ENCODE measurements around the gene NCAPG2. TPM values are rescaled to one million over a fixed set of nuclear protein-coding genes. Genes with fewer than 3 reads are reported as not detected.

Gene NCAPG2
- total and polyA plus RNA-seq, 5 donors = 2.3 to 8.5 (median 5.8) TPM

DNA sequence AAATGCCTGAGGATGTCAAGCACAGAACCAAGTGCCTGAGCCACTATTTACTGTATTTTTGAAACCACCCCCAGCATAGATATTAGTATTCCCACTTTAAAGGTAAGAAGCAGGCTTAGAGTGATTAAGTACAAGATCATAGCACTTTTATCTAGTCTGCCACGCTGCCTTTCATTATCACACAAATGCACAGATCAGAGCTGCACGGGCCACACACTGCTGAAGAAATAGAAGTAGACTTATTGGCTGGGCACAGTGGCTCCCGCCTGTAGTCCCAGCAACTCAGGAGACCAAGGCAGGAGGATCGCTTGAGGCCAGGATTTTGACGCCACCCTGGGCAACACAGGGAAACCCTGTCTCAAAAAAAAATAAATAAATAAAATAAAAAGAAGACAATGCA lies 38.2 kb downstream of the NCAPG2 start:
- H3K27me3 ChIP-seq (ENCODE audit: control insufficient read depth, insufficient read depth) = no peaks in the 10 kb centered on the region
- DNase-seq (no peak), ATAC-seq (no peak)
- no peak overlapping the region for H3K4me3 ChIP-seq (ENCODE audit: low read length)
- H3K9me3 ChIP-seq (ENCODE audit: control insufficient read depth, low read length) = no peaks in the 10 kb centered on the region
- no peak overlapping the region for H3K27ac ChIP-seq (ENCODE audit: low read length)
- intact Hi-C loops (cut with DNase I) = no loop called here
- no peaks in the 10 kb centered on the region for H3K4me1 ChIP-seq (ENCODE audit: control insufficient read depth, insufficient read depth, low read length)
- WGBS = 94% methylated on average over 5 of the region's 5 CpGs

DNA sequence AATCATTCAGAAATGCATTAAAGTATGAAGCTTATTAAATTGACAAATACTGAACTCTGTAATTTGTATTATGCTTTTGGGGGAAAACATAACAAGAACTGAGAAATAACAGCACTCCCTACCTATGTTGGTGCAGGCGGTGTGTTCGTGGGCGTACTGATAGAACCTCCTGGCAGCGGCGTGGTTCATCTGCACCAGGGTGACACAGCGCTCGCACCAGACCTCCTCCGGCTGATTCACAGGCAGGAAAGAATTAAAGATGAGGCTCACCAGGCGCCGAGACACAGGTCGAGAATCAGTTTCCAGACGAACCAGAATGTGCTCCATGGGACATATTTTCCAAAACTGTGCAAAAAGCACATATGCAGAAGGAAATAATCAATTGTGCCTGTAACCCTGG lies 40.2 kb downstream of the NCAPG2 start:
- Histone ChIP-seq H3K4me3 (ENCODE audit: low read length) (no peak overlapping the region), H3K9me3 (ENCODE audit: control insufficient read depth, low read length) (no peaks in the 10 kb centered on the region), H3K27ac (ENCODE audit: low read length) (no peak overlapping the region), H3K27me3 (ENCODE audit: control insufficient read depth, insufficient read depth) (no peaks in the 10 kb centered on the region), H3K4me1 (ENCODE audit: control insufficient read depth, insufficient read depth, low read length) (no peaks in the 10 kb centered on the region)
- intact Hi-C loops (cut with DNase I) = no loop called here
- ATAC-seq = no peak
- no peak for DNase-seq
- 96% methylated on average over 12 of the region's 12 CpGs for WGBS

DNA sequence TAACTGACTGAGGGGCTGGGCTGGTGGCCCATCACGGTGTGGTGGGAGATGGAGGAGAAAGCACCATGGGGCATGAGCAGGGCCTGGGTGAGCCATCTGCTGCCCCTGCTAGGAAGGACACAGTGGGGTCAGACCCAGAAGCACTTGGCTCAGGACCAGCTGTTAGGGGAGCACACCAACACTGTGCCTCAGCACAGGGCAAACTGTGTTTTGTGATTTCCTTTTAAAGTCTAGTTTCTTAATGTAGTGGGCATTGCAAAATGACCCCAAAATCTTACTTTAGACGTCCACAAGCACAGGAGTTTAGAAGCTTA lies 41.2 kb downstream of the NCAPG2 start:
- H3K4me1 ChIP-seq (ENCODE audit: control insufficient read depth, insufficient read depth, low read length) = no peaks in the 10 kb centered on the region
- H3K27me3 ChIP-seq (ENCODE audit: control insufficient read depth, insufficient read depth) = no peaks in the 10 kb centered on the region
- ATAC-seq = no peak
- DNase-seq = no peak
- no peak overlapping the region for H3K27ac ChIP-seq (ENCODE audit: low read length)
- WGBS = 81% methylated on average over 2 of the region's 2 CpGs
- H3K4me3 ChIP-seq (ENCODE audit: low read length) = no peak overlapping the region
- intact Hi-C loops (cut with DNase I) = no loop called here
- H3K9me3 ChIP-seq (ENCODE audit: control insufficient read depth, low read length) = no peaks in the 10 kb centered on the region

DNA sequence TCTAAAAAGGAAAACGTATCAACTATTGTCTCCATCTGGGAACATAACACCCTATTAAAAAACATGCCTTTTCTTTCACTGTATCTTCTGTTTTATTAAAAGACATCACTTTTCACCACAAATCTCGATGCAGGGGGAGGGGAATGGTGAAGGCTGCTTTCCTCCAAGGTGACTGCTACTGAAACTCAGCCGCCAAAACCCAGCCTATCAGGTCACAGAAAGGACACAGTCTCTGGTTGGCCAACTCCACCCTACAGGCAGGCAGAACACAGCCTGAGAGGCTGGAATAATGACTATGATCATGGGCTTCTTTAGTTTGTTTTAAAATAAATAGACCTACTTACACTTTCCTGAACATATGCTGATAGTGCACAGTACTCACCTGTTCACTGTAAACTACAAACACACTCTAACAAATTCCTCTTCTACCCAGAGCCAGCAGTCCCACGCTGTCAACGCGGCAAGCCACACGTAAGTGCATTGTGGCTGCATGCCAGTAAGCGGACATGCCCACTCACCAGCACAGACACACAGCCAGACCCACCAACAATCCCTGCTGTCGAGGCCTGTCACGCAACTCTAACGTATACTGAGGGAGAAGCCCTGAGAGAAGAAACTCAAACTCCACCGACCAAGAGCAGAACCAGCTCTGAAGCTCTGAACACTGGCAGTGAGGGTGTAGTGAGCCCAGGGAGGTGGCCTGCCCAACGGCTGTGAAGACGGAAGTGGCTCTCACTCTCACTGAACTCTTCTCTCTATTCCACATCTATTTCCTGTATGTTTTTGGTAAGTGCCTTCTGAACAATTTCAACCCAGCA lies 41.8 kb downstream of the NCAPG2 start:
- Histone ChIP-seq H3K27me3 (ENCODE audit: control insufficient read depth, insufficient read depth) (no peaks in the 10 kb centered on the region), H3K27ac (ENCODE audit: low read length) (no peak overlapping the region), H3K4me3 (ENCODE audit: low read length) (no peak overlapping the region), H3K4me1 (ENCODE audit: control insufficient read depth, insufficient read depth, low read length) (no peaks in the 10 kb centered on the region), H3K9me3 (ENCODE audit: control insufficient read depth, low read length) (no peaks in the 10 kb centered on the region)
- 65% methylated on average over 14 of the region's 14 CpGs for WGBS
- DNase-seq (no peak), ATAC-seq (peak; percentile 47 to 54)
- intact Hi-C loops (cut with DNase I) = no loop called here

DNA sequence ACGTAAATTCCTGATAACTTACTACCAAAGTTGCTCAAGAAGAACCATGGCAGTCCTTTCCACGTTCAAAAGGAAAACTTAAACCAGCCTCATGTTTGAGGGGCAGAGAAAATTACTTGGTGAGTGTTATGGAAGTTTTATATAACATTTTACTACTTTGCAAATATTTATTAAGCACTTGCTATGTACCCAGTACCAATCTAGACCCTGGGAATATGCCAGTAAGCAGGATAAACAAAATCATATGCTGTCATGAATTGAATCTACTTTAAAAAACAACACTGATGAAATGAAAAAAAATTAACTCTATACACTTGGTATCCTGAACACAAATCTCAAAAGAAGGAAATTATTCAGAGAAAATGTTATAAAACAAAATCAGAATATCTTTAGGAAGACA lies 46.1 kb downstream of the NCAPG2 start:
- ATAC-seq (no peak), DNase-seq (no peak)
- Histone ChIP-seq H3K27ac (ENCODE audit: low read length) (no peak overlapping the region), H3K9me3 (ENCODE audit: control insufficient read depth, low read length) (no peaks in the 10 kb centered on the region), H3K27me3 (ENCODE audit: control insufficient read depth, insufficient read depth) (no peaks in the 10 kb centered on the region), H3K4me3 (ENCODE audit: low read length) (no peak overlapping the region), H3K4me1 (ENCODE audit: control insufficient read depth, insufficient read depth, low read length) (no peaks in the 10 kb centered on the region)
- intact Hi-C loops (cut with DNase I) = no loop called here
- WGBS = 91% methylated on average over 2 of the region's 2 CpGs

DNA sequence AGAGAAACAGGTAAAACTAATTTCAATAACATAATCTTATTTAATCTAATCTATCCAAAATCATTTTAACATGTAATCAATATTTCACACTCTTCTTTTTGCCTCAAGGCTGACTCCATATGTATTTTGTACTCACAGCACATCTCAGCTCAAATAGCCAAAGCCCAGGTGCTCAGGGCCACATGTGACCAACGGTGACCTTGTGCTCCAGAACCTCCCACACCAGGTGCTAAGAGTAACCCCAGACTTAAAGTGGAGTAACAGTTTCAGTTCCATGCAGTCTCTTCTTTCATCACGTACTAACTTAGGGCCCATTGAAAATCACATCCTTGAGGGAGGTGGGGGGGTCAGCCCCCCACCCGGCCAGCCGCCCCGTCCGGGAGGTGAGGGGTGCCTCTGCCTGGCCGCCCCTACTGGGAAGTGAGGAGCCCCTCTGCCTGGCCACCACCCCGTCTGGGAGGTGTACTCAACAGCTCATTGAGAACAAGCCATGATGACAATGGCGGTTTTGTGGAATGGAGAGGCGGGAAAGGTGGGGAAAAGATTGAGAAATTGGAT lies 47.3 kb downstream of the NCAPG2 start:
- no peak for ATAC-seq
- DNase-seq = no peak
- H3K4me3 ChIP-seq (ENCODE audit: low read length) = no peak overlapping the region
- H3K4me1 ChIP-seq (ENCODE audit: control insufficient read depth, insufficient read depth, low read length) = no peaks in the 10 kb centered on the region
- intact Hi-C loops (cut with DNase I) = no loop called here
- H3K9me3 ChIP-seq (ENCODE audit: control insufficient read depth, low read length) = no peaks in the 10 kb centered on the region
- no peak overlapping the region for H3K27ac ChIP-seq (ENCODE audit: low read length)
- no peaks in the 10 kb centered on the region for H3K27me3 ChIP-seq (ENCODE audit: control insufficient read depth, insufficient read depth)
- WGBS = 91% methylated on average over 10 of the region's 10 CpGs

DNA sequence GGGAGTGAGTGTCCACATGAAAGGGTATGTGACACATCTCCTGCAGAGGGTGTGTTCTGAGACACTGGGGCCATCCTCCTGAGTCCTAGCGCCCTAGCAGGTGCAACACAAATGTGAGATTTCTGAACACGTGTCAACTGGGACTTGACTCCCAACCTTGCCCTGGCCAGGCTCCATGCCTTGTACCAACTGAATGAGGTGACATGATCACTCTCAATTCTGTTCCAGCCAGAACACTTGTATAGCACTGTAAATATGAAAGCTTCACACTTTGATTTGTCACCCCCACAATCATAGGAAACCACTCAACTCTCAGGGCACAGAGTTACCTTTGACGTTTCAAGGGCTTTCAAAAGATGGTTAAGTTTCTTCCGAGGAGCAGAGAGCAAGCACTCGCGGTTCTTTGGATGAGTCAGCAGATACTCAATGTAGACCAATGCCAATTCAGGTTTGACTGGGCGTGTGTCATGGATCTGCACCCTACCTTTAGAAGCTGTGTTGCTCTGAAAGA lies 48.6 kb downstream of the NCAPG2 start:
- DNase-seq (no peak), ATAC-seq (no peak)
- Histone ChIP-seq H3K27me3 (ENCODE audit: control insufficient read depth, insufficient read depth) (no peaks in the 10 kb centered on the region), H3K4me1 (ENCODE audit: control insufficient read depth, insufficient read depth, low read length) (no peaks in the 10 kb centered on the region), H3K9me3 (ENCODE audit: control insufficient read depth, low read length) (no peaks in the 10 kb centered on the region), H3K27ac (ENCODE audit: low read length) (no peak overlapping the region), H3K4me3 (ENCODE audit: low read length) (no peak overlapping the region)
- 92% methylated on average over 7 of the region's 7 CpGs for WGBS
- intact Hi-C loops (cut with DNase I) = no loop called here

DNA sequence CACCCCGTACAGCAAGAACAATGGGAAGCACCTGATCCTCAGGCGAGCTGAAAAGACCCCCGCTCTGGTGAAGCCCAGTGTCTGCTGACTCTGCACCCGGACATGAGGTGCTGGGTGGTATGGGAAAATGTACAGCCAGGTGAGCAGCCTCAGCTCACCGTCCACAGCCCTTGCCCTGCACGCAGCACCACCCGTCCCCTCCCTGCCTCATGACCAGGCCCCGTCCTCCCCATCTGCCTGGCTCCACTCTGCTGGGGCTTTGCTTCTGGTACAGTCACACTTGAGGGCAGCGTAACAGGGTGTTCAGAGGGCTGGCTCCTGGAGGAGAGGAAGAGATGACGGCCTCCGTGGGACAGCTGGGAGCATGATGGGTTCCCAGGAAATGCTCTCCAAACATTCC lies 49.1 kb downstream of the NCAPG2 start:
- H3K9me3 ChIP-seq (ENCODE audit: control insufficient read depth, low read length) = no peaks in the 10 kb centered on the region
- no peak for DNase-seq

DNA sequence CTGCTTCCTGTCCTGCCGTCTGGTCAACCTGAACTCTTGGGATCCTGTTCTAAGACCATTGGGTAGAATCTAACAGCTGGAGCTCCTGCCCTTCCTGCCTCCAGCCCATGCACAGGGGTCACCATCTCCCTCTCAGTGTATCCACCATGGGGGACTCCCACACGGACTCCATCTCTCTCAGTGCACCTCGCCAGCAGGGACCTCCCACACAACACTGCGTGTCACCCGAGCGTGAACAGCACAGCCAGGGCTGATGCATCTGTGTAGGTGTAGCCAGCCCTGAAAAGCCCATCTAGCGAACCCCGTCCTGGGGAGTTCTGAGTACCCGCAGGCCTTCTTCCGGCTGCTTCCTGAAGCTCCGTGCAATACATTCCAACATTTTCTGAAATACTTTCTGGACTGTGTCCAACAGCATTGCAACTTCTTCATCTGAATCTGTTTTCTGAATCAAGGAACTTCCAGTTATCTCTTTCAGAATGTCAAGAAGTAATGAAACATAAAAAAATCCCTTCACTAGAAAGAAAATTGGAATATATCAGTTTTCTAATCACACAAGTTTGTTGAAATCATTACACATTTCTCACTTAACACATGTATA lies 52.5 kb downstream of the NCAPG2 start:
- ATAC-seq (no peak), DNase-seq (peak in 1 of 3 donors; percentile 28)
- Histone ChIP-seq H3K27ac (ENCODE audit: low read length) (no peak overlapping the region), H3K9me3 (ENCODE audit: control insufficient read depth, low read length) (no peaks in the 10 kb centered on the region), H3K4me1 (ENCODE audit: control insufficient read depth, insufficient read depth, low read length) (peaks cover 2% of the 10 kb centered on the region), H3K27me3 (ENCODE audit: control insufficient read depth, insufficient read depth) (no peaks in the 10 kb centered on the region), H3K4me3 (ENCODE audit: low read length) (no peak overlapping the region)
- intact Hi-C loops (cut with DNase I) = no loop called here
- 85% methylated on average over 11 of the region's 11 CpGs for WGBS

More for the DNA sequence above, 49.1 kb downstream of the NCAPG2 start:
- no peak overlapping the region for H3K4me3 ChIP-seq (ENCODE audit: low read length)
- no peak for ATAC-seq
- H3K27ac ChIP-seq (ENCODE audit: low read length) = no peak overlapping the region
- intact Hi-C loops (cut with DNase I) = no loop called here
- 97% methylated on average over 11 of the region's 11 CpGs for WGBS
- no peaks in the 10 kb centered on the region for H3K27me3 ChIP-seq (ENCODE audit: control insufficient read depth, insufficient read depth)
- peaks cover 2% of the 10 kb centered on the region for H3K4me1 ChIP-seq (ENCODE audit: control insufficient read depth, insufficient read depth, low read length)

DNA sequence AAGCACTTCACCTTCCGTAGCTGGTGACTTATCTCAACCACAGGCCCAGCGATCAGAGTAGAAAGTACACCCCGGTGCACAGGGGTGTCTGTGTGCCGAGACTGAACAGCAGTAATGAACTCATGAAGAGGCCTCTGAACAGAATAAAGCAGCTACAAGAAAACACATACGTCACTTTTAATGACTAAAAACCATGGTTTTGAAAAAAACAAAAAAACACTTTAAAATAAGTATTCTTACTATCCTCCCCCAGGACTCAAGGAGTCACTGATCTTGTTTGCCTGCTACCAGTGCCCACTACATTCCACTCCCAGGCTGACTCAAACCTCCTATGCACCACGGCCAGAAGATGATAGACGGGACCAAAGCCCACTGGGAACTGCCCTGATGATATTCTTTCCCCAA lies 53.8 kb downstream of the NCAPG2 start:
- no peak for DNase-seq
- intact Hi-C loops (cut with DNase I) = no loop called here
- no peaks in the 10 kb centered on the region for H3K27me3 ChIP-seq (ENCODE audit: control insufficient read depth, insufficient read depth)
- H3K27ac ChIP-seq (ENCODE audit: low read length) = no peak overlapping the region
- no peaks in the 10 kb centered on the region for H3K9me3 ChIP-seq (ENCODE audit: control insufficient read depth, low read length)
- 75% methylated on average over 7 of the region's 7 CpGs for WGBS
- no peak for ATAC-seq
- no peak overlapping the region for H3K4me3 ChIP-seq (ENCODE audit: low read length)
- peaks cover 2% of the 10 kb centered on the region for H3K4me1 ChIP-seq (ENCODE audit: control insufficient read depth, insufficient read depth, low read length)

DNA sequence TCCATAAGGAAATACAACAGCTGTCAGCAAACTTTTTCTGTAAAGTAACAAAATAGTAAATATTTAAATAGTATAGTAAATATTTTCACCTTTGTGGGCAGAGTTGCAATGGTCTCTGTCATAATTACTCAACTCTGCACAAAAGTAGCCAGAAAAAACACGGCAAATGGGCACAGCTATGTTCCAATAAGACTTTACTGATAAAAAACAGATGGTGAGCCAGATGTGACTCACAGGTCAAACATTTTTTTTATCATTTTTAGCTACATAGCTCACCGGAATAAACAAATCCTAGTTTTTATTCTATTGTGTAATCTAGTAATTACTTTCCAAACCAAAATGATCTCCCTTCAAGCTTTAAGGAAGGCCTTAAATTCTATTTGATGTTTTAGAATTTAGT lies 55.3 kb downstream of the NCAPG2 start:
- ATAC-seq = peak in 1 of 2 donors; percentile 33
- WGBS = 51% methylated on average over 2 of the region's 2 CpGs
- intact Hi-C loops (cut with DNase I) = no loop called here

More for the DNA sequence above, 55.3 kb downstream of the NCAPG2 start:
- no peak for DNase-seq
- no peak overlapping the region for H3K4me3 ChIP-seq (ENCODE audit: low read length)
- peaks cover 2% of the 10 kb centered on the region for H3K4me1 ChIP-seq (ENCODE audit: control insufficient read depth, insufficient read depth, low read length)
- no peak overlapping the region for H3K27ac ChIP-seq (ENCODE audit: low read length)
- no peaks in the 10 kb centered on the region for H3K9me3 ChIP-seq (ENCODE audit: control insufficient read depth, low read length)
- no peaks in the 10 kb centered on the region for H3K27me3 ChIP-seq (ENCODE audit: control insufficient read depth, insufficient read depth)

Measured in right cardiac atrium (tissue), 5 donors.